NOMO-1 treated with dmso at 0.1 percent for 144 hours (cell line): Measurements from ENCODE around the gene ANKRD11.
"Not testable (repeated sequence)": the region's sequence is repeated elsewhere in the genome, so short reads cannot be mapped to it uniquely, and the experiment has no call there.

Experiments used
- DNase-seq: peaks from one replicate; lab custom pipeline; 2025; ENCODE audit not compliant: unreplicated experiment; lab: John Stamatoyannopoulos, UW

Gene ANKRD11

GRCh38 chr16:89409161-89409711 lies 81.1 kb downstream of the ANKRD11 start:
- no peak for DNase-seq

DNA sequence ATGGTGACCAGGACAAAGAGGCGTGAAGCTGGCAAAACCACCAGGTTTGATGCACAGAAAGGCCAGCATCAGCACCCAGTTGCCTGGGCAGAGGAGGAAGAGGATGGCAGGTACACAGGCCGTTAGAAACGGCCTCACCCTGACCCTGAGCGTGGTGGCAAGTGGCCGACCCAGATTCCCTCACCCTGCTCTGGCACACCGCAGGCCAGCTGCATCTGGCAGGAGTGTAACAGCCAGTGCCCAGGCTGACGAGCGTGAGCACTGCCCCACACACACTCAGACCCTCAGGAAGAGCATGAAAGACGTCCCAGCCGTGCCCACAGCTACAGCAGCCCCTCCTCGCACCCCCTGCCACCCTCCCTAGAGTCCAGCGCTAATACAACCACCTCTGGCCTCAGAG lies 82.0 kb downstream of the ANKRD11 start:
- no peak for DNase-seq

DNA sequence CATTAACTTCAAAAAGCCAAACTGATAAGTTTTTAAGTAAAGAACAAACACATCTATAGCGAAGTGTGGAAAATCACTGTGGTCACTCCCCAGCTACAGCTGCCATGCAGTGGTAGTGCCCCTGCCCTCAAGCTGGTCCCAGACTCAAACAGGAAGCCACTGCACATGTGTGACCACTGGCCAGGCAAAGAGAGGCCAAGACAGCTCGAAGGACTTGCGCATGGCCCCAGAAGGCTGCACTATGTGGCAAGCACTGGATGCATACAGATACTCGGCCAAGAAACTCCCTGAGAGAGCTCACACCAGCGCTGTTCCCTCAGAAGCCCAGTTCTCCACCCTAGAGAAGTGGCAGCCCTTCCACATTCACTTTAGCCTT lies 82.4 kb downstream of the ANKRD11 start:
- no peak for DNase-seq

DNA sequence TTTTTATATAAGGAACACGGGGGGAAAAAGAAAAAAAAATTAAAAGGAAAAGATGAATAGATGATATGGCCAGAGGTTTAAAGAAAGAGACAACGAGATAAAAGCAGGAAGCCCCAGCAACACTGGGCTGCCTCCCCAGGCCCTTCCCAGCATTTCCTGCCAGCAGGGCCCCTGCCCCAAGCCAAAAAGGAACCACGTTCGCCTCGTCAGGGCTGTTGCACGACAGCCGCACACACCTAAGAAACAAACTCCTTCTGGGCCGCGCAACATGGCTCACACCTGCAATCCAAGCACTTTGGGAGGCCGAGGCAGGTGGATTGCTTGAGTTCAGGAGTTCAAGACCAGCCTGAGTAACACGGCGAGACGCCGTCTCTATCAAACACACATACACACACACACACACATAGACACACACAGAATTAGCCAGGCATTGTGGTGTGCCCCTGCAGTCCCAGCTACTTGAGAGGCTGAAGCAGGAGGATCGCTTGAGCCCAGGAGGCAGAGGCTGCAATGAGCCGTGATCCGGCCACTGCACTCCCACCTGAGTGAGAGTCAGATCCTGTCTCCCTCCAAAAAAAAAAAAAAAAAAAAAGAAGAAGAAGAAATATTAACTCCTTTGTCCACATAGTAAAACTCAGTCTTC lies 83.0 kb downstream of the ANKRD11 start:
- DNase-seq = no peak

GRCh38 chr16:89406277-89406888 lies 84.0 kb downstream of the ANKRD11 start:
- no peak for DNase-seq

GRCh38 chr16:89404561-89404960 lies 85.8 kb downstream of the ANKRD11 start:
- DNase-seq = no peak

- DNase-seq = no peak
These were observed 87.4 kb downstream of the ANKRD11 start for GRCh38 chr16:89402962-89403361.

- DNase-seq = no peak
These were observed 88.5 kb downstream of the ANKRD11 start for GRCh38 chr16:89401641-89402445.

- DNase-seq = no peak
These were observed 89.2 kb downstream of the ANKRD11 start for GRCh38 chr16:89401205-89401604.

GRCh38 chr16:89400740-89401139 lies 89.6 kb downstream of the ANKRD11 start:
- no peak for DNase-seq

DNA sequence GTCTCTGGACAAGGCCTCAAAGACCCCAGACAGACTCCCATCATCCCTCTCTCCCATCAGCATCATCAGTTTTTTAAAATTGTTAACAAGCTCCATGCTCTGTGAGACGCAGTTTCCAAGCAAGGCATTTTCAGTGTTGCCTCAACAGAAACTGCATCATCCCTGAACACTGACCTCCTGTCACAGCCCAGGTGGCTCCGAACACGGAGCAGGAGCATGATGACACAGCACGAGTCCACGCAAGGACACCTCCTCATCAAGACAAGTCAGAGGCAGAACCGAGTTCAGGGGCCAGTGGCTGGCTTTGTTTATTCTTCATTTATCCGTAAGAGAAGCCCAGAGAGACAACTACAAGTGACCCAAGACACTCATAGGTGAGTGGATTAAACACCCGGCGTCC lies 91.4 kb downstream of the ANKRD11 start:
- DNase-seq = no peak

DNA sequence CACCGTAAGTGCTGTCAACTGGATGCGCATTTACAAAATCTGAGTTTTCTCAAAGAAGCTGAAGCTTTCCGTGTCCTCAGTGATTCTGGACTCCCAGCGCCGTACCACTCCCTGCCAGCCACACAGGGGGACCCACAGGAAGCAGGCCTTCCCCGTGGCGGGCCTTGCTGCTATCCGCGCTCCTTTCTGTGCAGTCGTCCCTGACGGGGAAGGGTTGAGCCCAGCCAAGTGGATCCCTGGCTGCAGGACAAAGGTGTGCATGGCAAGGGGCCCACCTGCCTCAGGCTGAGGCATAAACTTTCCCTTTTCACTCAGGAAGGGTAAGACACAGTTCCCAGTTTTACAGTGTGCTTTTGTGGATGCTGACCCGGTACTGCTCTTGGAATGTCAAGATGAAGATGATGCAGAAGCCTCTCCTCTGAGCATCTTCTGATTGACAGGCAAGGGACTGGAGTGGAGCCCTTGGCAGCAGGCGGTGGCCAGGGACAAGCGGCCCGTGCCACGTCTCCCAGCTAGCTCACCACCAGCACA lies 93.0 kb downstream of the ANKRD11 start:
- no peak for DNase-seq

- DNase-seq = no peak
These were observed 94.2 kb downstream of the ANKRD11 start for GRCh38 chr16:89396156-89396555.

GRCh38 chr16:89395150-89396142 lies 94.9 kb downstream of the ANKRD11 start:
- no peak for DNase-seq

DNA sequence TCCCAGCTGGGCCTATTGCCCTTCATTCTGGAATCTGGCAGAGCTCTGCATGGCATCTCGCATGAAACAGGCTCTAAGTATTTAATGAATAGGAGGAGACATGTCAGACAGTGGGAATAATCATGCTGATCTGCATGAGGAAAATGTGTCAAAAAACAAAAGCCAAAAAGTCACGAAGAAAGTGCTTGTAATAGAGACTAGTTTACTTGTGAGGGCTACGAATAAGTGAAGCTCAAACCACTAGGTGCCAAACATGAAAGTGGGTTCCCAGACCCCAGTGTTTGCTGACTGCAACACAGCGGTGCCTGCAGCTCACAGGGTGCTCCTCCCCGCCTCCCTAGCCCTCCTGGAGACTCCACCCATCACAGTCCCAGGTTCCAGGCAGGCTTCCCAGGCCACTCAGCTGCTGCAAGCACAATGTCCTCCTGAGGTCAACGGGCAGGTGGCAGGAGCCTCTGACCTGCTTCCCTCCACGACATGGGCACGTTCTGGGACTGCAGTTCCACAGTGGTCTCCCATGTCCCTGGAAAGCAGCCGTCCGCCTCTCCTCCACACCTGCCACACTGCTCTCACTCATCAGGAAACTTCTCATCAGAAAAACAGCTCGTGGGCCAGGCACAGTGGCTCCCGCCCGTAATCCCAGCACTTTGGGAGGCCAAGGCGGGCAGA lies 96.5 kb downstream of the ANKRD11 start:
- DNase-seq = no peak

DNA sequence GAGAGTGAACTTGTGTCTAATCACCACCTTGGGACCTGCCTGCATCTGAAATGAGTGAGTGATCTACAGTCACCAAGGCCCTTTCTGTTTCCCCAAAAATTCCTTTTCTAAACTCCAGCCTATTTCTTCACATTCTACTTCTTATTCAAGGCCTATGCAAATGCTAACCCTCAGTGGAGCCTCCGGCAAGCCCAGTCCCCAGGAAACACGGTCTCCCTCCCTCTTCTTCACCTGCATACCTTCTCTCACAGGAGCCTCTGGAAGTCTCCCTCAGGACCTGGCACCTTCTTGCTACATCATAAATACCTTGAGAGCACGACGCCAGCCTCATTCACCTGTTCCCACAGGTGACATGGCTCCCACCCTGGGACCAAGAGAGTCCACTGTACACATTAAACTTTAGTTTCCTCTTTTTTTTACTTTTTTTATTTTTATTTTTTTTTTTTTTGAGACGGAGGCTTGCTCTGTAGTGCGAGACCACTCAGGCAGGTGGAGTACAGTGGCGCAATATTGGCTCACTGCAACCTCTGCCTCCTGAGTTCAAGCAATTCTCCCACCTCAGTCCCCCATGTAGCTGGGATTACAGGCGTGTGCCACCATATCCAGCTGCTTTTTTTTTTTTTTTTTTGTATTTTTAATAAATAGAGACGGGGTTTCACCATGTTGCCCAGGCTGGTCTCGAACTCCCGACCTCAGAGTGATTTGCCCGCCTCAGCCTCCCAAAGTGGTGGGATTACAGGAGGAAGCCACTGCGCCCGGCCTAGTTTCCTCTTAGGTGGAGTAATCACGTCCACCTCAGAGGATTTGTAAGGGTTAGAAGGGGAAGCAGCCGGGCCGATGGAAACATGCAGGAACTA lies 97.3 kb downstream of the ANKRD11 start:
- DNase-seq = no peak

- not testable (repeated sequence) for DNase-seq
These were observed 100.2 kb downstream of the ANKRD11 start for GRCh38 chr16:89390224-89390583.

GRCh38 chr16:89389504-89390223 lies 100.7 kb downstream of the ANKRD11 start:
- DNase-seq = not testable (repeated sequence)
